ENCODE results near the gene ACACB.

ACACB gene

GRCh38 chr12:109239691-109240090 is 123.3 kb downstream of the ACACB start:
- no peak for TF ChIP-seq CTCF (IDR thresholded peaks at IDR 0.05; ENCODE audit: insufficient read depth, low read length, poor library complexity, severe bottlenecking)
- H3K27me3 ChIP-seq (replicated peaks; ENCODE audit: control insufficient read depth, insufficient read depth, low read length), result no peaks in the 10 kb centered on the region
- no peak for DNase-seq (ENCODE audit: extremely low read depth, insufficient read length)
- H3K4me3 ChIP-seq (replicated peaks; ENCODE audit: low read depth, low read length), result no peak overlapping the region
- H3K36me3 ChIP-seq (ENCODE audit: control insufficient read depth, insufficient read depth, low read length), result no peaks in the 10 kb centered on the region

- TF ChIP-seq CTCF (IDR thresholded peaks at IDR 0.05; ENCODE audit: insufficient read depth, low read length, poor library complexity, severe bottlenecking), result no peak
- DNase-seq (ENCODE audit: extremely low read depth, insufficient read length), result no peak
- Histone ChIP-seq H3K4me3 (replicated peaks; ENCODE audit: low read depth, low read length) (no peak overlapping the region), H3K36me3 (ENCODE audit: control insufficient read depth, insufficient read depth, low read length) (no peaks in the 10 kb centered on the region), H3K27me3 (replicated peaks; ENCODE audit: control insufficient read depth, insufficient read depth, low read length) (no peaks in the 10 kb centered on the region)
Observed at GRCh38 chr12:109240365-109240764, 124.0 kb downstream of the ACACB start.

- no peaks in the 10 kb centered on the region for H3K36me3 ChIP-seq (ENCODE audit: control insufficient read depth, insufficient read depth, low read length)
- TF ChIP-seq CTCF (IDR thresholded peaks at IDR 0.05; ENCODE audit: insufficient read depth, low read length, poor library complexity, severe bottlenecking), result no peak
- no peak overlapping the region for H3K4me3 ChIP-seq (replicated peaks; ENCODE audit: low read depth, low read length)
- no peaks in the 10 kb centered on the region for H3K27me3 ChIP-seq (replicated peaks; ENCODE audit: control insufficient read depth, insufficient read depth, low read length)
- DNase-seq (ENCODE audit: extremely low read depth, insufficient read length), result no peak
Observed at GRCh38 chr12:109241936-109242335, 125.5 kb downstream of the ACACB start.

GRCh38 chr12:109244073-109244472 is 127.7 kb downstream of the ACACB start:
- no peak for TF ChIP-seq CTCF (IDR thresholded peaks at IDR 0.05; ENCODE audit: insufficient read depth, low read length, poor library complexity, severe bottlenecking)
- no peaks in the 10 kb centered on the region for H3K36me3 ChIP-seq (ENCODE audit: control insufficient read depth, insufficient read depth, low read length)
- H3K4me3 ChIP-seq (replicated peaks; ENCODE audit: low read depth, low read length), result no peak overlapping the region
- DNase-seq (ENCODE audit: extremely low read depth, insufficient read length), result no peak
- no peaks in the 10 kb centered on the region for H3K27me3 ChIP-seq (replicated peaks; ENCODE audit: control insufficient read depth, insufficient read depth, low read length)

- H3K27me3 ChIP-seq (replicated peaks; ENCODE audit: control insufficient read depth, insufficient read depth, low read length), result no peaks in the 10 kb centered on the region
- DNase-seq (ENCODE audit: extremely low read depth, insufficient read length), result no peak
- H3K4me3 ChIP-seq (replicated peaks; ENCODE audit: low read depth, low read length), result no peak overlapping the region
- TF ChIP-seq CTCF (IDR thresholded peaks at IDR 0.05; ENCODE audit: insufficient read depth, low read length, poor library complexity, severe bottlenecking), result no peak
- no peaks in the 10 kb centered on the region for H3K36me3 ChIP-seq (ENCODE audit: control insufficient read depth, insufficient read depth, low read length)
Observed at GRCh38 chr12:109246221-109246620, 129.8 kb downstream of the ACACB start.

Data from GM06990 (cell line).